OCI-M2 (cell line): ENCODE measurements around the gene MYO1B.

Source experiments
- DNase-seq: peaks from one replicate; lab custom pipeline; 2025; ENCODE audit not compliant: unreplicated experiment; lab: John Stamatoyannopoulos, UW

The MYO1B gene

GRCh38 chr2:191357678-191358077 is 112.5 kb downstream of the MYO1B start:
- DNase-seq: no peak

GRCh38 chr2:191358325-191359025 is 113.3 kb downstream of the MYO1B start:
- no peak for DNase-seq

GRCh38 chr2:191359133-191359532 is 113.9 kb downstream of the MYO1B start:
- DNase-seq: no peak

- DNase-seq: no peak
These were observed 115.7 kb downstream of the MYO1B start for GRCh38 chr2:191360918-191361317.

- no peak for DNase-seq
These were observed 117.6 kb downstream of the MYO1B start for GRCh38 chr2:191362841-191363240.

- DNase-seq: no peak
These were observed 118.1 kb downstream of the MYO1B start for GRCh38 chr2:191363267-191363666.

GRCh38 chr2:191365089-191365488 is 119.9 kb downstream of the MYO1B start:
- DNase-seq: no peak

GRCh38 chr2:191366199-191366598 is 121.0 kb downstream of the MYO1B start:
- no peak for DNase-seq

- no peak for DNase-seq
These were observed 123.8 kb downstream of the MYO1B start for GRCh38 chr2:191369034-191369433.

- no peak for DNase-seq
These were observed 129.2 kb downstream of the MYO1B start for GRCh38 chr2:191374366-191374765.

GRCh38 chr2:191374939-191375338 is 129.7 kb downstream of the MYO1B start:
- no peak for DNase-seq

- no peak for DNase-seq
These were observed 131.9 kb downstream of the MYO1B start for GRCh38 chr2:191376981-191377629.

- DNase-seq: no peak
These were observed 134.2 kb downstream of the MYO1B start for GRCh38 chr2:191379375-191379774.

- DNase-seq: no peak
These were observed 137.6 kb downstream of the MYO1B start for GRCh38 chr2:191382801-191383200.

GRCh38 chr2:191383486-191383885 is 138.3 kb downstream of the MYO1B start:
- no peak for DNase-seq

- DNase-seq: no peak
These were observed 139.6 kb downstream of the MYO1B start for GRCh38 chr2:191384829-191385228.

GRCh38 chr2:191385416-191386160 is 140.4 kb downstream of the MYO1B start:
- DNase-seq: no peak

GRCh38 chr2:191386938-191387536 is 141.8 kb downstream of the MYO1B start:
- DNase-seq: no peak

GRCh38 chr2:191389288-191389687 is 144.1 kb downstream of the MYO1B start:
- no peak for DNase-seq

- DNase-seq: no peak
These were observed 146.0 kb downstream of the MYO1B start for GRCh38 chr2:191391171-191391570.

GRCh38 chr2:191394043-191394442 is 148.8 kb downstream of the MYO1B start:
- DNase-seq: no peak

GRCh38 chr2:191396794-191397193 is 151.6 kb downstream of the MYO1B start:
- no peak for DNase-seq
